GM21529 (cell line): Measurements from ENCODE around the gene GPR78.

ENCODE experiments used
- ATAC-seq: cut with Tn5 transposase; IDR thresholded peaks from one replicate; pipeline ENCODE4 v1.9.1; 2021; ENCODE audit not compliant: unreplicated experiment

The GPR78 gene

DNA sequence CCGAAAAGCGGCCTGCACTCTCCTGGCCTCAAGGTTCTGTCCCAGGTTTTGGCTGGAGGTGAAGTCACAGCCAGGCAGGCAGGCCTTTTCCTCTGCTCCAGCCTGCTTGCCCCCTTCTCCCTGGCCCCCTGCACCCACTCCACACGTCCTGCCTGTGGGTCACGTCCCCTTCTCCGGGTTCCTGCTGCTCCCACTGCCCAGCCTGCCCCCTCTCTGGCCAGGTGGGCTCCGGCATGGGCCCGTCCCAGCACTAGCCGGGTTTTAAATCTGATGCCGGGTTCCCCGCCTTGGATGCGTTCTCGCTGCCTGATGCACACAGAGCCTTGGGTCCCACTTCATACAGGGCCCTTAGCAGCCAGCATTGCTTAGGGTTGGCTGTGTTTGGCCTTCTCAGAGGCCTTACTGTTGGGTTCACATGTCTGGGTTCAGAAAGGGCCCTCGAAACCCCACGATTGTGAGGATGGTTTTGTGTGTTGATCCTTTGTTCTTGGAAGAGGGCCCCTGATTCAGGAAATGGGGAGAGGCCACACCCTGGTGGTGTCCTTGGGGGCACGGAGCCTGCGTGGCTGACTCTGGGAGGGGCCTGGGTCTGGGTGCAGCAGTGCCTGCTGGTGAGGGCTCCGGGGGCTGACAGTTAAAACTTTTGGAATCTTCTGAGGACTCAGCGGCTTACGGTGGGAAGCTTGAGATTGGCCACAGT lies 18.3 kb downstream of the GPR78 start:
- no peak for ATAC-seq

DNA sequence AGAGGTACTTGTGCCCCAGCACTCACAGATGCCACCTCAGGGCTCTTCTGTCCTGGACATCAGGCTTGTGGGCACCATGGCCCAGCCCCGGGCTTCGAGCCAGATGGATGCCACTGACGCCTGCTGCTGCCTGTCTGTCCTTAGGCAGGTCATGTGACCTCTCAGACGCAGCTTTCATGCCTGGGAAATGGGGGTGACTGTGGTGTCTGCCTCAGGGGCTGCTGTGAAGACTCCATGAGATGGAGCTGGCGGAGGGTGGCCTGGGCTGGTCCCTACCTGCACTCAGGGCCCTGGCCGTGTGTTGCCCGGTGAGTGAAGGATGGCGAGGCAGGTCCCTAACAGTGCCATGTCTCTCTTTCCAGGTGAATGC lies 18.9 kb downstream of the GPR78 start:
- no peak for ATAC-seq

DNA sequence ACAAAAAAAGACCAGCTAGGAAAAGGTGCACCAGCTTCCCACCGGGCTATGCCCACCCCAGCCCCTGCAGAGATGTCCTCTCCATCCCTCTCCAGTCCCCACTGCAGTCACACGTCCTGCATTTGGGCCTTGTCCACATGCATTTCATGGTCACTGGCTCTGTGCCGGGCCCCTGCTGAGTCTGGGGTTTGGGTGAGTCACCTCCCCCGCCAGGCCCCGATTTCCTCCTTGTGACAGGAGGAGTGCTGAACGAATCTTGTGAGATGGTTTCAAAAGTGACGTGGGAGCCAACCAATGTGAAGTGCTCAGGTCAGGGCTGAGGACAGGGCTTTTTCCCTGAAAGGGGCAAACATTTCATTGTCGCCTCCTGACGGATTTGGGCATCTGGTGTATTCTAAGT lies 19.5 kb downstream of the GPR78 start:
- no peak for ATAC-seq

GRCh38 chr4:8600266-8600665 lies 20.1 kb downstream of the GPR78 start:
- no peak for ATAC-seq

DNA sequence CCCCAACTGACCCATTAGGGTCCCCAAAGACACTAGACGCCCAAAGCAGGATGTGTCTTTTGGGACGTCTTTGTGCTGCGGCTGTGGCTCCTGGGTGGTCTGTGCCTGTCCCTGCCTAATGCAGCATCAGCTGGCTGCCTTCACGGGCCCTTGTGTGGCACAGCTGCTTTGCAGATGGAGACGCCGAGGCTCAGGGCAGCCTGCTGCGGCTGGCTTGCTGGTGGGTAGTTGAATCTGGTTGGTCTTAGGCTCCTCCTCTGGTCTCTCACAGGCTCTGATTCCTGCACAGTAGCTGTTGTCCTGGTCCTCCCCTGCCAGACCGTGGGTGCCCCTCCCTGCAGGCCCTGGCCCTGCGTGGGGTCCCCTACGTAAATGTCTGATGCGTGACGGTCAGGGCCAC lies 20.5 kb downstream of the GPR78 start:
- no peak for ATAC-seq

DNA sequence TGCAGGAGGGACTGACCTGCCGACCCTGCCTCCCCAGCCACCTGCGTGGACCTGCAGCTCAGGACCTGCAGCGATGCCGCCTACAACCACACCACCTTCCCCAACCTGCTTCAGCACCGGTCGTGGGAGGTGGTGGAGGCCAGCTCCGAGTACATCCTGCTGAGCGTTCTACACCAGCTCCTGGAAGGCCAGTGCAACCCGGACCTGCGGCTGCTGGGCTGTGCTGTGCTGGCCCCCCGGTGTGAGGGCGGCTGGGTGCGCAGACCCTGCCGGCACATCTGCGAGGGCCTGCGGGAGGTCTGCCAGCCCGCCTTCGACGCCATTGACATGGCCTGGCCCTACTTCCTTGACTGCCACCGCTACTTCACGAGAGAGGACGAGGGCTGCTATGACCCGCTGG lies 20.9 kb downstream of the GPR78 start:
- no peak for ATAC-seq

GRCh38 chr4:8601556-8601955 lies 21.4 kb downstream of the GPR78 start:
- ATAC-seq, result no peak

- ATAC-seq, result no peak
These were observed 22.7 kb downstream of the GPR78 start for GRCh38 chr4:8602686-8603430.

- ATAC-seq, result no peak
These were observed 23.7 kb downstream of the GPR78 start for GRCh38 chr4:8603931-8604330.

GRCh38 chr4:8605289-8605688 lies 25.1 kb downstream of the GPR78 start:
- no peak for ATAC-seq

- ATAC-seq, result no peak
These were observed 26.3 kb downstream of the GPR78 start for GRCh38 chr4:8606476-8606875.

GRCh38 chr4:8606966-8607365 lies 26.8 kb downstream of the GPR78 start:
- ATAC-seq, result no peak

DNA sequence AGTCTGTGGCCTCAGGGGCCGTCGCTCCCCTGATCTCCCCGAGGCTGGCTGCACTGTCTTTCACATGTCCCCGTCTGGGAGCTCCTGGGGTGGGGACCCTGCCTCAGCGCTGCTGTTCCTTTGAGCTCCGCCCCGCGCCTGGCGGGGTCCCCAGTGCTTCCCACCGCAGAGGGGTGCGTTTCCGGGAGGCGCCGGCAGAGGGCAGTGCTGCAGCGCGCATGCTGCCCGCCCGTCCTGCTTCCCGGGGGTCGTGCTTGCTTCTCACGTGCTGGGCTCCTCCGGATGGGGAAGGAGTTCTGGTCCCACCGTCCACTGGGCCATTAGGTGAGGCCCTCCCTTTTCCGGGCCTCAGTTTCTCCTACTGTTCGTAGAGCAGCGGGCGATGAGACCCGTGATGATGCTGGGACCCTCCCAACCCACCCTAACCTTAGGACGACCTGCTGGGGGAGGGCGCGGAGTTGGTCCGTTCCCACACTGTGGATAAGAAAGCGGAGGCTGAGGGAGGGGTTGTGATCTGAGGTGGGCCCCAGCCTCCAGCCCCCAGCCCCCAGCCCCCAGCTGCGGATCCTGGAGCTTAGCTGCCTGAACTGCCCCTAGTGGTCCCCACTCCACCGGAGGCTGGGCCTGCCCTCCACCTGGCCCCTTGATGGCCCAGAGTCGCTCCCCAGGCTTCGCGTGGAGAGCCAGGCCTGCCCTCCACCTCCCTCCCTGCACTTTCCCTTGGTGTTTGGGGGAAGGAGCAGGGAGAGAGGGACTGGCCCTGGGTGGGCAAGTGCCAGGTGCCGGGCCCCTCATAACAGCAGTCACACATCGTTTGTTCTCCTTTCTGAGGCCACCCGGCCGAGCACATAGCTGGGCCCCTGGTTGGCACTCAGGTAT lies 27.6 kb downstream of the GPR78 start:
- peak; percentile 43 for ATAC-seq

- no peak for ATAC-seq
These were observed 28.7 kb downstream of the GPR78 start for GRCh38 chr4:8608714-8609391.

DNA sequence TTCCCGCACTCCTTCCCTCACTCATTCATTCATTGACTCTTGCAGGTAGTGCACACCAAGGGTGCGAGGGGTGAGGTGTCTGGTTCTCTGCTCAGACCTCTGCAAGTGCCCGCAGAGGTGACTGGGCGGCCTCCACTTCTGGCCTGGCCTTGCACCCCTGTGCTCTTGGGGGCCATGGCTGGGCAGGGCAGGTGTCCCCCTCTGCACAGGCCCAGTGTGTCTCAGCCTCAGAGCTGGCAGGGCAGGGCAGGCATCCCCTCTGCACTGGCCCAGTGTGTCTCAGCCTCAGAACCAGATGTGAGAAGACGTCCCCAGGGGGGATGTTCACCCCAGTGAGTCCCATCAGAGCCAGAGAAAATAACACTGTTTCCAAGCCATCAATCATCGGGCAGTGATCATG lies 29.2 kb downstream of the GPR78 start:
- no peak for ATAC-seq

- no peak for ATAC-seq
These were observed 29.7 kb downstream of the GPR78 start for GRCh38 chr4:8609824-8610350.

DNA sequence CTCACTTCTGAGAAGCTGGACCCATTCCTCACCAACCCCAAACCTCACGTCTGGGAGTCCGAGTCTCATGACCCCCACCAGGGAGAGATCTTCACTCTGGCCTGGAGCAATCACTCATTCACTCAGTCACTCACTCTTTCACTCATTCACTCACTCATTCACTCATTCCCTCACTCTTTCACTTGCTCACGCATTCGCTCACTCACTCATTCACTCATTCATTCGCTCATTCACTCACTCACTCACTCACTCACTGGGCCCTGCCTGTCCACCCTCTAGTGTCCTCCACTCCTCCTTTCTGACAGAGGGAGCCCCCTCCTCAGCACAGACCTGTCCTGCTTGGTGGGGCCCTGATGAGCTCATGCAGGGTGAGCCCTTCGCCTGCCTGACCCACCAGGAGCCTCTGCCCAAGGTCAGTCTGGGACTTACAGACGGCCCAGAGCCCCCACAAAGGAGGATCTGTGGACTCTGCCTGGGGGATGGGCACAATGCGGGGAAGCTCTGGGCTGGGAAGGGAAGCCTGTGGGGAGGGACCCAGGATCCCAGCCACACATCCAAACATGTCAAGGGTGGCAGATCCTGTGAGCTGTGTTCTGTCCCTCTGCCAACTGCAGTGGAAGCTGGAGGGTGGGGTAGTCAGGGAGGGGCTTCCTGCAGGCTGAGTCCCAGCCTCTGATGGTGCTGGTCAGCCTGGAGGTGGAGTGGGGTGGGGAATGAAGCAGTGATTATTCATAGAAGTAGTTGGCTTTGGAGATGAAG lies 30.8 kb downstream of the GPR78 start:
- ATAC-seq, result no peak

DNA sequence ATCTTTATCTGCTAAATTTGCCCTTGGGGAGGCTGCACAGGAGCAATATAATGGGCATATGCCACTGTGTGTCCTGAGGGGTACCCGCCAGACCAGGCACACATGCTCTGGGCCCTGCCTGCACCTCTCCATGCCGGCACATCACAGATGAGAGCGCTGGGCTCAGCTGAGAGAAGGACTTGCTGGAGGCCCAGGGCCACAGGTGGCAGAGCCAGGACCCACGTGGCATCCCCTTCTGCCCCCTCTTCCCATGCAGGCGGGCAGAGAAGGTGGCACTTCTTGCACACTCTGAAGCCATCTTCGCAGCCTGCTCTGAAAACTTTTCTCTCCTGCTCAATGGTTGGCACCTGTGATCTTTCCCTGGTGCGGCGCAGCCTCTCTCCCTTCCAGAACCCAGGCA lies 32.5 kb downstream of the GPR78 start:
- ATAC-seq, result no peak

DNA sequence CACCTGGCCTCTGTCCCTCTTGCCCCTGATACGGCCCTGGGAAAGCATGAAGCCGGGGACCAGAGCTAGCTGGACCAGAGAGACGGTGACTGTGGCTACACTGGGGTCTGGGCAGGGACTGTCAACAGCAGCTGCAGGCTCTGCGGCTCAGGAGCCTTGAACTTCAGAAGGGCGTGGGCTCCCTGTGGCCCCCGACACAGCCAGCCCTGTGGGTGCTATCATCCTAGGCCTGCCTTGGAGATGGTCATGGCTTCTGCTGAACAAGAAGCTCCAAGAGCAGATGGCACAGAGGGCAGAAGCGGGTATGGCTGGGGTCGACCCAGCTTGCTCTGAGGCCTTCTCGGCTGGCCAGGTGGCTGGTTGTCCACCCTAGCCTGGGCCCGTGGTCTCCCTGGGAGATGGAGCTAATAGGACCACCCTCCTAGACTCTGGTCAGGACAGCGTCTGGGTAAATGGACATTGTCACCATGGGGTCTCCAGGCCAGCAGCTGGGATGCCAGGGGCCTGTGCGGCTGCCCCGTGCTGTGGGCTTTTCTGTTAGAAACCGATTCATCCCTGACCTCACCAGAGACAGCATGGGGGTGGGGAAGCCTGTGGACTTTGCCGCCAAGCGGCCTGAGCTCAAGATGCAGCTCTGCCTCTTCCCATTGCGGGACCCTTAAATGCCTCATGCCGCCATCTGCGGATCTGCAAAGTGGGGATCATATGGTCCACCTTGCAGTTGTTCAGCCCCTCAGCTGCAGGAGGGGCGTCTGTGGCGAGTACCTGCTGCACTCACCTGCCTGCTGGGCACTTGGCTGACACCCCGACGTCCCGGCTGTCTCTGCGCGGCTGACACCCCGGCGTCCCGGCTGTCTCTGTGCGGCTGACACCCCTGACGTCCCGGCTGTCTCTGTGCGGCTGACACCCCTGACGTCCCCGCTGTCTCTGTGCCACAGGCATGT lies 33.5 kb downstream of the GPR78 start:
- ATAC-seq, result no peak
